Activated CD4-positive, alpha-beta T cell treated with anti-CD3 and anti-CD28 coated beads, Interleukin-2, amount 50 U/mL, for 4 hours (primary cell): Measurements from ENCODE around the gene STK35.

Experiments
- DNase-seq, 2 experiments: peaks; one replicate each; pipeline ENCODE4 v3.0.0-alpha.2; 2020

Gene STK35

DNA sequence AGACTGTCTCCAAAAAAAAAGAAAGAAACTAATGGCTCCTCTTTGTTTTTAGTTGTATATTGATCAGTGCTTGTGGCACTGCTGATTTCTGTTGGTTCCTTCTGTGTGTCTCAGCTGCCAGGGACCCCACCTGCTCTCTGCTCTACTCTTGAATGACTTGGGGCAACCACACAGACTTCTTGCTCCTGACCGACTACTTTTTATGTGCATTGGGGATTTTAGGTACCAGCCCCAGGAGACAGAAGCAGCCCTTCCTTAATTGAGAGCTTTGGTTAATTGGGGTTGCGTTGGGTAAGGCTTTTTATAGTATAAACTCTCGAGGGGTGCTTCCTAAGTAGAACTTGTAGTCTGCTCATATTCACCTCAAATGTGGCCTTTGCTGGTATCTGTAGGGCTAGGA lies 6.9 kb downstream of the STK35 start:
- DNase-seq, result no peak

DNA sequence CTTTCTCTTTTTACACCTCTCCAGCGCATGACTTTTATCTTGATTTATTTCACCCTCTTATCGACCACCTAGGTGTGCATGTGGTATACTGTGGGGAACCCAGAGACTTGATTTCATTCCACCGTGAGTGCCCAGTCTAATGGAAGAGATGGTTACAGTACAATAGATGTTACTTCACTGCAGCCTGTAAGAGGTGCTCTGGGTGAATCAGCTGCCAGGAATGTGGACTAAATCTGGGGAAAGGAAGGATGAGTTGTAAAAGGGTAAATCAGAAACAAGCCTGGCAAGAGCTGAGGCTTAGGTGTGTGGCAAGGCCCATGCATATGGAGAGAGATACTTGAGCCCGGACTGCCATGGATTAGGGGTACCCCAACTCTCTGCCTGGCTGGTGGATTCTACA lies 7.4 kb downstream of the STK35 start:
- DNase-seq, result no peak

DNA sequence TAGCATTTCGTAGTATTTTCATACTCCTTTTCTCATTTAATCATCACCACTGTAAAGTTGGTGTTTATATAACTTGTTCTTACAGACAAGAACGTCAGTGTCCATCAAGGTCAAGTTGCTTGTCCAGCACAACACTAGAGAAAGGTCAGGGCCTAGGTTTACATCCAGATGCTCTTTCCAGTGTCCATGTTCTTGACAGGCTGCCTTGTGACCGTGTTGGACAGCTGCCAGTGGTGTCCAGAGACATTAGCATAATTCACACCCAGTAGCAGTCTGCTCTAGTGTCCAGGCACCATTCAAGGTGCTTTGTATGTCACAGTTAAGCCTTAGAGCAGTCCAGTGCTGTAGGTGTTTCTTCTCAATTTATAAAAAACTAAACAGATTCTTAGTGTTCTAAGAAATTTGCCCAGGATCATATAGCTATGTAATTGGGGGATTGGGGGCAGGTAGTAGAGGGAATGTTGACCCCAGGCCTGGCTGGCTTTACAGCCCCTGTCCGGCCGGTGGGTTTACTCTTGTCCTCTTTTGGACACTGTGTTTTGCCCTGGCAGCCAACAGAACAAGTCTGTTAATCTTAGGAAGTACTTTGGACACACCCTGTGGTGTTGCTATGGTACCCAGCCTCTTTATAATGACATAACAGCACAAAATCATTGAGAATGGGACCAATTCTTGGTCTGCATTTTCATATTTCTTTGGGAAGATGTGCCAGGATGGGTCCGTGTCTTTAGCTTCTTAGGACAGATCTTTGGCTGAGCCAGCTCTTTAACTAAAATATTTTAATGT lies 8.0 kb downstream of the STK35 start:
- DNase-seq, result no peak

DNA sequence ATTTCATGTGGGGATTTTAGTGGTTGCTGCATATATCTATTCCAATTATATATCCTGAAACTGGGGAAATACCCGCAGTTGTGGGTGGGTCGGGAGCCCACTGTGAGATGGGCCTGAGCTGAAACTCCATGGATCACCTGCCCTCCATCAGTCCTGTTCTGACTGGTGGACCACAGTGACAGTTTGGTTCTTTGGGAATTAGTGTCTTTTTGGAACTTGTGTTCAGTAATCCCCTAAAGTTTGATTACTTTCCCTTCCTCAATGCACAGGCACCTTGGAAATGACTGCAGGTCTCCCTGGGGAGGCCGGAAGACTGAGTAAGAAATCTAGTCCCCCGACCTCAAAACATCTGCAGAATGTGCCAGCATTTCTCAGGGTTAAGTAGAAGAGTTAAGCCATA lies 11.3 kb downstream of the STK35 start:
- DNase-seq, result no peak

DNA sequence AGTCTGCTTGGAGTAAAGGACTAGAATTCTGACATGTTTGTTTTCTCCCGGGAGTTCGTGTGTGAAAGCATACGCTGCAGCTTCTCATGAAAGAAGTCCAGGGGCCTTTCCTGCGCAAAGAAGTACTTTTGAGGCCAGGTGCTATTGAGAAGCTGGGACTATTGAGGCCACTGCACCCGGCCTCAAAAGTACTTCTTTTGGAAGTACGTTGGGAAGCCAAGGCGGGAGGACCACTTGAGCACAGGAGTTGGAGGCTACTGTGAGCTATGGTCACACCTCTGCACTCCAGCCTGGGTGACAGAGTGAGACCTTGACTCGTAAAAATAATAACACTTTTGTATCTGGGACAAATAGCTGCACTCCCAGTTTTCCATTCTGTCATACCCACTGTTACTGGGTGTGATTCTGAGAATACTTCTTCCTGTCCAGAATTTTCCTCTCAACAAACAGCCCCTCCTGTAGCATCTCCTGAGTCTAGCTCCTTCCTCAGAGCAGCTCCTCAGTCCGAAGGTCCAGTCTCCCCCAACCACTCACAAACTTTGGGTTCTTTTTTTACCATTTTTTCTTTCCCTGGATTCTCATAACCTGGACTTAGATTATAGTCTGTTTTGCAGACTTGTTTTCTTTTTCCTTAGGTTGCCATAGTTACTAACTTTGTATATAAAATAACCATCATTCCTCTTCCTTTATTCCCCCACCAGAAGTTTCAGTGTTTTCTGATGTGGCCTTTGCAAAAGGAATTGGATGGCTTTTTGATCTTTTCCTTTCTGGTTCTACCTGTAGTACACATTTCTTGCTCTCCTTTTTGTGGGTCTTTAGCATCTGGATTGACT lies 12.7 kb downstream of the STK35 start:
- DNase-seq, result no peak

DNA sequence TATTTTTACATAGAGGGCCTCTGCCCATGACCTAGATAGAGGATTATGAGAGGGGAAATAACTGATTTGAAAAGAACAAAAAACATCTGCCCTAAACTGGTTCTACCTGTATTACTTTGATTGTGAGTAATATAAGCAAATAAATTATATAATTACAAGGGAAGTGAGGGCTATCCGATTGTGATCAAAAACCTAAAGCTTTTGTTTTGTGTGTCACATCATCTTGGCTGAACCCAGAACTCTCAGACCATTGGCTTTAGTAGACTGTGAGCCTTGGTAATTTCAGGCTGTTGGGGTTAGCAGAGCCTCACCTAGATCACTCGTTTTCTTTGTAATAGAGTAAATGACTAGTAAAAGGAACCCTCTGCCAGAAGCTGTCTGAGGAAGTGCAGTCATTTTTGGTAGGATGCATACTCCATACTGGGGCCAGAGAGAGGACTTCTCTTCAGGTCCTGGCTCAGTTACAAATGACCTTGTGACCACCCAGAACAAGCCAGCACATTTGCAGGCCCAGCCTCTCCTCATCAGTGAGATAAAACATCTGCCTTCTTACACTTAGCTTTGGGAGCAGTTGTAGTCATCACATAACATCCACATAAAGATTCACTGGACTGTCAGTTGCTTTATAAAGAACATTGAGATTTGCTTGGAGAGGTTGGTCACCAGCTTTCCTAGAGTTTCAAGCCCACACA lies 13.5 kb downstream of the STK35 start:
- DNase-seq, result no peak

DNA sequence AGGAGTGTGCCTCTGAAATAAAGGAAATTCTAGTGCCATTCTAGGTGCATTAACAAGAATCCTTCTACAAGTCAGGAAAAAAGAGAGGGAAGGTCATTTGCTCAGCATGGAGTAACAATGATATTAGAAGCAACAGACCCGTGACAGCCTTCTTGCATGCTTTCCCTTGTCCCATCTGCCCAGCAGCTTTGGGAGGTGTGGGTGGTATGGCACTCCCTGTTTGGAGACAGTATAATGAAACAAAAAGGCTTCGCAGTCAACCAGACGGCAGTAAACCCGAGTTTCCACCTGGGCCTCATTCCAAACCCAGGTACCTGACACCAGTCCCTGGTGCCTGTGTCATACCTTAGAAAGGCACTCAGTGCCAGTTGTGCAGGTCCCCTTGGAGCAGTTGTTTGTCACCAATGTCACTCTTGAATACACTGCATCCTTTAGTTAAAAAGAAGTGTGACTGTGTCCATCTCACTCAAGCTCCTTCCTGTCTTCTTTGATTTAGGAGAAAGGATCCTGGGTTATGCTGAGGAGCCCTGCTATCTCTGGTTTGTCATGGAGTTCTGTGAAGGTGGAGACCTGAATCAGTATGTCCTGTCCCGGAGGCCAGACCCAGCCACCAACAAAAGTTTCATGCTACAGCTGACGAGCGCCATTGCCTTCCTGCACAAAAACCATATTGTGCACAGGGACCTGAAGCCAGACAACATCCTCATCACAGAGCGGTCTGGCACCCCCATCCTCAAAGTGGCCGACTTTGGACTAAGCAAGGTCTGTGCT lies 14.7 kb downstream of the STK35 start:
- DNase-seq, result no peak

DNA sequence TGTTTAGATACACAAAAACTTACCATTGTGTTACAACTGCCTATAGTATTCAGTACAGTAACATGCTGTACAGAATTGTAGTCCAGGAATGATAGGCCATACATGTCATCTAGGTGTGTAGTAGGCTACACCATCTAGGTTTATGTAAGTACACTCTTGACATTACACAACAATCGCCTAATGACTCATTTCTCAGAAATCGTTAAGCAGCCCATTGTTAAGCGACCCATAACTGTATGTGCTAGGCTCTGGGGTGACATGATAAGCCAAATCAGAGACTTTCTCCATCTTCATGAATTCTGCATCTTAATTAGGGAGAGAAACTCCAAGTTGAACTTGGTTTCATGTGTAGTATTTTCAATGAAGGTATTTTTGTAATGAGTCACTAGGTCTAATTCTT lies 17.2 kb downstream of the STK35 start:
- DNase-seq, result no peak

DNA sequence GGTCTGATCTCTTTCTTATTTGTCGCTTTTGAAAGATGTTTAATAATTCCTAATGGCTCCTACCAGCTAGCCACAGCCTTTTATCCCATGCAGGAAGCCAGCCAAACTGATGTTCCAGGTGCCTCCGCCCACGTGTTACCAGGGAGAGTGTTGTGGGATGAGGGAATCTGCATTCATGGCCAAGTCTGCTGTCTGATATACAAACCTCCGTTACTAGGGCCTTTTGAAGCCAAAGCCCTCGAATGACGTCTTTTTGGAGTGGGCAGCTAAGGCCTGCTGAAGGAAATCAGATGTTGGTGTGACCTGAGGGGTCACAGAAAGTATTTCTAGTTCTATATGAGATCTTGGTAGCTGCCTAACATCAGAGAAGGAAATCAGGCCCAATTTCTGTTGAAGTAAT lies 21.3 kb downstream of the STK35 start:
- DNase-seq, result no peak

DNA sequence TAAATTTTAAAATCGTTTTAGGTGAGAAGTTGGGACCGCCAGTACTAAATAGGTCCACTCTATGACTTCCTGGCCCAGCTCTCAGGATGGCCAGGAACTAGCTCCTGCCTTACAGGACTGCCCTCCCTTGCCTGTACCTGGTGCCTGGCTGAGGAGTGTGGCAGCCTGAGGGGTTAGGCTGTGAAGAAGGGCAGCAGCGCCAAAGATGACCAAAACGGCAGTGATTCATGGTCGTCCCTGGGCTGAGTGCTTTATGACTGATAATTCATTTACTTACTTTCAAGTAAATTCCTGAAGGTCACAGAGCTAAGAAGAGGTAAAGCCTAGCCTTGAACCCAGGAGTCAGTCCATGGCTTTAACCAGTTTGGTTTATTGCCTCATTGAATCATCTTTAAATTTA lies 22.1 kb downstream of the STK35 start:
- DNase-seq, result no peak

DNA sequence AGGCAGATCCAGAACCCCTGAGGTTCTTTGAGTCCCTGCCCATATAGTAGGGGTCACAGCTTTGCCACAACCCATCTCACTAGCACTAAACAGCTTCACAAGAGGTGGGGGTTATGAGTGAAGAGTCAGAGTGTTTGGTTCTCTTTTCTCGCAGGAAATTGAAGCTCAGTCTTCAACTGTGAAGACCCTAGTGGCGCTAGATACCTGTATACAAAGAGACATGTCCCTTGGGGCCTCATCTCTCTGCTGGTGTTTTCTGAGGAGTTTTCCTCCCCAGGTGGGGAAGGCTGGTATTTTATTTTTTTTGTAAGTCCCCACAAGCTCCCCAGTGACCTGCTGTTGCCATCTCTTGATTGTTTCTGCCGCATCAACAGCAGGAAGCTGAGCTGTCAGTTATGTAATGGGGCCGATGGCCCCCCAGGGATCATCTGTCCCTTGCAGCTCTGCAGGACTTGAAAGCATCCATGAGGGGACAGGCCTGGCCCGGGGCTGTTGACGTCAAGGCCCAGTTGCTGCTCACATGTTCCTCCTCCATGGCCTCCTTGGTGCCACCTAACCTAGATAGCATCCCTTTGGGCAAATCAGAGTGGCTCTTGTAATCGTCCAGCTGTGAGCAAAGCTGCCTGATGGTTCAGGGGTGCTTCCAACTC lies 23.1 kb downstream of the STK35 start:
- no peak for DNase-seq

DNA sequence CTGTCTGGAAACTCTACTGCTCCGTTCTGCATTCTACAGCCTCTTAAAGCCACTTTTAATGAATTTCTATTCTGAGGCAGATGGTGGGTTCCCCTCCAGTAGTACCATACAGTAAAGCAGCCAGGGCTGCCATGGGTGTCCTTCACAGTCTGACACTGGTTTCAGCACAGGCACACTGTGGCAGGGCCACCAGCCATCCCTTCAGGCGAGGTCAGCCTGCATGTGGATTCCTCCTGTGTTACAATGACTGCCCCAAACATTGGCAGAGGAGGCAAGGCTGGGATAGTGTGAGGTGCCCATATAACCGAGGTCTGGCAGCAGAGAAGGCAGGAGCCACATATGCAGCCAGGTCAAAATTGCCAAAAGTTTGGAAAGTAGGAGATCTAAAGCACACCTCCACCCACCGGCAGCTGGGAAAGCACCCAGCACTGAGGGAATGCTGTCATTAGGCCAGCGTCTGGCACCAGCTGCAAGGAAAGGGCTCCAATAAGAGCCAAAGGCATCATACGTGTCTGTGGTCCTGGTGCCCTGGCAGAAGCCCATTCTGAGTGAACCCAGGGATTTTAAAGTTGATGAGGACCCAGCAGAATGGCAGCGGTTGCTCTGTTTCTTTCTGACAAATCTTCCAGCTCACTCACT lies 24.0 kb downstream of the STK35 start:
- DNase-seq, result no peak

DNA sequence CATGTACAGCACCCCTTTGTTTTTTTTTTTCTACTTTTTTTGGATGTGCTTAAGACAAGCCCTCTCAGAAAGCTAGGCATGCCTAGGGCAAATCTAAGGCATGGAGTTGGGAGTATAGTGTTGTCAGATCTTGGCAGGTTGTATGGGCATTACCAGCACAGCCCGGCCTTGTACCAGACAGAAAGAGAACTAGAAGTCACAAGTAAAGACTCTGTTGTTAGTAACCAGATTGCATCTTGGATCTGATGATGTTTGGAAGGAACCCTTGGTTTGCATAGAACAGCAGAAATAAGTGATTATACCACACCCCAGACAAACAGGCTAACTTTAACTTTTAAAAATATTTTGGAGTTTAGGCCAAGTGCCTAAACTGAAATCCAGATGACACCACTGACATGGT lies 25.6 kb downstream of the STK35 start:
- no peak for DNase-seq

DNA sequence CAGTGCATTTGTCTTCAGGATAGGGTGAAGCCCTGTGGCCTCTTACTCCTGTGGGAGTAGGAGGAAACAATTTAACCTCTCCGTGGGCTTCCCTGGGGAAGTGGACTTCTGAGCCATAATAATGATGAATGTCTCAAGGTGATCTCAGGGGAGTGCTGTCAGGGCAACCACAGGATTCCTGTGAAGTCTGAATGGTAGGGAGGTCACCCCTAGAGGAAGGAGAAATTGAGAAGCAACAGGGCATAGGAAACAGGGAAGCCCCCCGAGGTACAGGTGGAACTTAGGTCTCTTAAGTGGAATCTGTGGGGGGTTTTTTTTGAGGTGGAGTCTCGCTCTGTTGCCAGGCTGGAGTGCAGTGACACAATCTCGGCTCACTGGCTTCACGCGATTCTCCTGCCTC lies 26.9 kb downstream of the STK35 start:
- no peak for DNase-seq

DNA sequence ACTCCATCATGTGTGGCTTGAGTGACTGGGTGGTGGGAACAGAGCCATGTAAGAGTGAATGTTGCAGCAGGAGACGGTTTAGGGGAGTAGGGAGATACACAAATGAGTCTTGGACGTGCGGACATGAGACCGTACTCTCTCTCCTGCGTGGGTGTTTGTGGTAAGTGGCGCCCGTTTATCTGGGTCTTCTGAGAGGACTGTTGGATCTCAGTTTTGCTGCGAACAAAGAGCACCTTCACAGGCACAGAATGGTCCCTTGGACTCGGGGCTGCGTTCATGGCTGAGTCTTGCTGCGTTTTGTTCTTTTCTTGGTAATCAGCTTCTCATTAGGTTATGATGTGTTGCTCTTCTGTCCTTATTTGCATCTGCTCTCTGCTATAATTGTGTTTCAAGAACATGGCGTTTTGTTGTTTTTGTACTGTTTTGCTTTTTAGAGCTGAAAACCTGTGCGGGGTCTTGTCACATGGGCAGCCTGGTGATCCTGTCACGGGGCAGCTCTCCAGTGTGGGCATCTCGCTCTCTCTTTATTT lies 28.5 kb downstream of the STK35 start:
- no peak for DNase-seq

DNA sequence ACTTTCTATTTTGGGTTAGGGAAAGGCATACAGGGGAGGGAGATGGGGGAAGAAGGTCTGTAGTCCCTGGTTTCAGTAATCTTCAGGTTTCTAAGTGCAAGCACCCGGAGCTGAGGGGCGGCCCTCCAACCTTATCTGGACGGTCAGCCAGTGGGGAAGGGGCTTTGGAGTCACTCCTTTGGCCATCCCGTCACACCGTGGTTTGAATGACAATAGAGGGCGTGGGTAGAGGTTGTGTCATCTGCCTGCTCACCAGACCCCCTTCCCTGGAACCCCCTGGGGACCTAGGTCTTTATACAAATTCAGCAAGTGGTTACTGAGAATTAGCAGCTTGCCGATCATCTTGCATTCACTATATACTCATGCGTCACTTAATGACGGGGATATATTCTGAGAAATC lies 29.1 kb downstream of the STK35 start:
- no peak for DNase-seq

DNA sequence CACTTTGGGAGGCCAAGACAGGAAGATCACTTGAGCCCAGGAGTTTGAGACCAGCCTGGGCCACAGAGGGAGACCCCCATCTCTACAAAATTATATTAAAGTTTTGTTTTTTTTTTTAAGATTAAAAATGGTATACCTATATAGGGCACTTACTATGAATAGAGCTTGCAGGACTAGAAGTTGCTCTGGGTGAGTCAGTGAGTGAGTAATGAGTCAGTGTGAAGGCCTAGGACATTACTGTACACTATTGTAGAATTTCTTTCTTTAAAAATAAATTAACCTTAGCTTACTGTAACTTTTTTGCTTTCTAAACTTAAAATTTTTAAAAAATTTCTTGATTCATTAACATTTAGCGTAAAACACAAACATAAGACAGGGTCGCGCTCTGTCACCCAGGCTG lies 29.7 kb downstream of the STK35 start:
- DNase-seq, result no peak

DNA sequence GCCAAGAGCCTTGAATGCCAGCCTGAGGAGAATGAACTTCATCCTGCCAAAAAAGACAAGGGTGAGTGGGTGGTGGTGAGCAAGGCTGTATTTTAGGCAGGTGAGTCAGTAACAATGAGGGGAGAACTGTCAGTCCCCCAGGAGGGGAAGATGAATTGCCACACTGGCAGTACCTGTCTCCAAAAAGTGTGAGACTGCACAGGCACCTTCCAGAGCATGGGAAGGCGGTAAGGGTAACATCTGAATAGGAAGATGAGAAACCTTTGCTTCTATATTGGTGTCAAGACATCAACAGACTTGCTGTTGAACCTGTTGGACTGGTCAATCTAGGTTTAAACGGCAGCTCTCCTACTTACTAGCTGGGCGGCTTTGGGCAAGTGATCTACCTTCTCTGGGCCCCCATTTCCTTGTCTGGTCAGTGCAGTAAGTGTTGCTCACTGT lies 30.9 kb downstream of the STK35 start:
- DNase-seq, result no peak

DNA sequence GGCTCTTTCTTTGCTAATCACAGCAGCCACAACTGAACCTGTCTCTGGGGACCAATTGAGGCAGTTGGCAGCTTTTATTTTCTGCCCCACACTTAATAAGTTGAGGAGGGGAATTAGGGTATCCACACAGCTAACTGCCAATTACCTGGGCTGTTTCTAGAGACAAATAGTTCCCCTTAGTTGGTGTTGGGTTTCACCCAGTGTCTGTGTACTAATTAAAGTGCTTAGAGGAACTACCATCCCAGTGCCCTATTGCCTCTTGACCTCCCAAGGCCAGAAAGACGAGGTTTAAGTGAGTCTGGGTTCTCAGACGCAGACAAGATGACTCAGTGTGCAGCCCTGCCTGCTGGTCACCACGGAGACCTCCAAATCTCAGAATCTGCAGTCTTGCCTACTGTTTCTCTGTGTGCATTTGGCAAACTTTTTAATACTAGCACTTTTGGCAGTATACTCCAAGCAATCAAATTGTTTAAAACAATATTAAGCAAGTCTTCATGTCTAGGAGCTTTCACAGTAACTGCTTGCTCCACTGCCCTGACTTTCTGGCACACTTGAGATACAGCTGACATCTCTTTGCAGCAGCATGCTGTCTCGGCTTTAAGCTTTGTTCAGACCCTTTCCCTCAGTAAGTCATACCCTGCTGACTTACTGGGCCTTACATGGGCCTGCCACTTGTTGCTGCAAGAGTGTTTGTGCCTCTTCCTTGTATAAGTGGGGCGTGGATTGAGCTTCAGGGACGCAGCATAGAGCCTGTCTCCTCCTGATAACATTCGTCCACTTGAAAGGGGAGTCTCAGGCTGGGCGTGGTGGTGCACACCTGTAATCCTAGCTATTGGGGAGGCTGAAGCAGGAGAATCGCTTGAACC lies 31.9 kb downstream of the STK35 start:
- no peak for DNase-seq

DNA sequence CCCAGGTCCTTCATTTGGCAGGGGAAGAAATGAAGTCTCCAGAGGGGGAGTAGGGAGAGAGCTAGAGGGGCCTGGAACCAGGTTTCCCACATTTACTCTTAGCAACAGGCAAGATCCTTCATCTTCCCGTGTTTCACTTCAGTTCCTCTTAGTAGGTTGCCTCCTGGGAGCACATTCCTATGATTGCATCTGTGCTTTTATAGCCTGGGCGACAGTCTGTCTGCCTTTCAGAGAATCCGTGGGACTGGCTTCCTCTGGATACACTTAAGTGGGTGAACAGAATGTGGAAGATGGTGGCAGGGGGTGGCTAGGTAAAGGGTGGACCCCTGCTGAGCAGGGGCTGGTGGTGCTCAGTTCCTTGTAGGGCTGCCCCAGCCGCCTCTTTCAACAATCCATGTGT lies 33.4 kb downstream of the STK35 start:
- DNase-seq, result no peak

DNA sequence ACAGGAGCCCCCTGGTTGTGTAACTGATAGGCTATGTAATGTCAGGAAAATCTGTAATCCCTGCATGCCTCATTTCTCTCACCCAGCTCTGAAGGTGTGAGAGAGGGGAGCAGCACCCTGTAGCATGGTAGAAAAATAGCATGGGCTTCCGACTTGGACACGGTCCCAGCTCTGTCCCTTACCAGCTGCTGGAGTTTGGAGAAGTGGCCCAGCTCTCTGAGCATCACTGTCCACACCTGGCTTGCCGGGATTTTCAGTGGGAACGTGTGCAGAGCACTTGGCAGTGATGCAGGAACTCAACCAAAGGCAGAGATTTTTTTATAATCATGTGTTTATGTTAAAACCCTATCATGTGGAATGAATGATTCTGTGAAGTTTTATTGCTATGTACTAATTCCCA lies 34.6 kb downstream of the STK35 start:
- DNase-seq, result no peak
